Brain microvascular endothelial cell (primary cell): ENCODE measurements around the gene ZFHX2.

Source experiments
- DNase-seq: peaks from one replicate; pipeline ENCODE4 v3.0.0-alpha.2; 2020
- H3K27ac ChIP-seq: fragments of 250-450 bp; sonication (Bioruptor Pico); 2 replicates; pipeline ENCODE4 v1.5.1; 2020; ENCODE audit warnings: mild to moderate bottlenecking, moderate library complexity
- H3K27me3 ChIP-seq: fragments of 250-450 bp; sonication (Bioruptor Pico); replicated peaks from 2 replicates; pipeline ENCODE4 v1.5.1; 2020; ENCODE audit warnings: mild to moderate bottlenecking
- H3K36me3 ChIP-seq: fragments of 250-450 bp; sonication (Bioruptor Pico); replicated peaks from 2 replicates; pipeline ENCODE4 v1.5.1; 2020; ENCODE audit warnings: mild to moderate bottlenecking
- H3K4me3 ChIP-seq: 2 replicates; pipeline ENCODE4 v1.5.1; 2011; ENCODE audit warnings: low read depth, mild to moderate bottlenecking, control low read depth, low read length, moderate library complexity
- CTCF ChIP-seq: IDR thresholded peaks from 2 replicates; pipeline ENCODE4 v1.5.1; 2011; ENCODE audit warnings: low read depth, mild to moderate bottlenecking, moderate library complexity, low read length, control low read depth, inconsistent platforms; ENCODE audit errors: missing control alignments
- in situ Hi-C: cut with HindIII; loops from 2 replicates; pipeline ENCODE4 v1.10.0; 2017; ENCODE audit warnings: low sequenced_read_pairs, low pct_ligation_motif_present

ZFHX2 gene

GRCh38 chr14:23483236-23483854 lies 68.2 kb downstream of the ZFHX2 start:
- no peak overlapping the region for H3K4me3 ChIP-seq
- in situ Hi-C loops, result no loop called here
- no peaks in the 10 kb centered on the region for H3K27me3 ChIP-seq
- no peak overlapping the region for H3K27ac ChIP-seq
- TF ChIP-seq CTCF, result peak; percentile 71
- H3K36me3 ChIP-seq, result peaks cover 3% of the 10 kb centered on the region
- peak; percentile 11 for DNase-seq

- DNase-seq, result no peak
- no peak overlapping the region for H3K27ac ChIP-seq
- in situ Hi-C loops, result no loop called here
- H3K36me3 ChIP-seq, result peaks cover 6% of the 10 kb centered on the region
- TF ChIP-seq CTCF, result no peak
- H3K4me3 ChIP-seq, result no peak overlapping the region
- H3K27me3 ChIP-seq, result no peaks in the 10 kb centered on the region
These were observed 68.8 kb downstream of the ZFHX2 start for GRCh38 chr14:23482823-23483148.

GRCh38 chr14:23481979-23482822 lies 69.4 kb downstream of the ZFHX2 start:
- DNase-seq, result no peak
- TF ChIP-seq CTCF, result no peak
- Histone ChIP-seq H3K27me3 (no peaks in the 10 kb centered on the region), H3K4me3 (no peak overlapping the region), H3K27ac (no peak overlapping the region), H3K36me3 (peaks cover 9% of the 10 kb centered on the region)
- in situ Hi-C loops, result no loop called here

- no peaks in the 10 kb centered on the region for H3K27me3 ChIP-seq
- no peak for TF ChIP-seq CTCF
- no peak overlapping the region for H3K4me3 ChIP-seq
- H3K36me3 ChIP-seq, result peaks cover 17% of the 10 kb centered on the region
- DNase-seq, result no peak
- in situ Hi-C loops, result no loop called here
- H3K27ac ChIP-seq, result no peak overlapping the region
These were observed 70.1 kb downstream of the ZFHX2 start for GRCh38 chr14:23481362-23481970.

- H3K4me3 ChIP-seq, result no peak overlapping the region
- no peak overlapping the region for H3K27ac ChIP-seq
- H3K36me3 ChIP-seq, result peaks cover 45% of the 10 kb centered on the region
- no peaks in the 10 kb centered on the region for H3K27me3 ChIP-seq
- peak; percentile 73 for TF ChIP-seq CTCF
- in situ Hi-C loops, result no loop called here
- DNase-seq, result peak; percentile 65
These were observed 73.3 kb downstream of the ZFHX2 start for GRCh38 chr14:23478109-23478759.
